HG03025 (cell line): ENCODE data around the gene PREP.
"Not testable (repeated sequence)": the region's sequence is repeated elsewhere in the genome, so short reads cannot be mapped to it uniquely, and the experiment has no call there.

Experiments
- ATAC-seq: cut with Tn5 transposase; IDR thresholded peaks from one replicate; pipeline ENCODE4 v1.9.1; 2021; ENCODE audit warnings: mild to moderate bottlenecking, moderate library complexity; ENCODE audit not compliant: unreplicated experiment, low FRiP score

The PREP gene

DNA sequence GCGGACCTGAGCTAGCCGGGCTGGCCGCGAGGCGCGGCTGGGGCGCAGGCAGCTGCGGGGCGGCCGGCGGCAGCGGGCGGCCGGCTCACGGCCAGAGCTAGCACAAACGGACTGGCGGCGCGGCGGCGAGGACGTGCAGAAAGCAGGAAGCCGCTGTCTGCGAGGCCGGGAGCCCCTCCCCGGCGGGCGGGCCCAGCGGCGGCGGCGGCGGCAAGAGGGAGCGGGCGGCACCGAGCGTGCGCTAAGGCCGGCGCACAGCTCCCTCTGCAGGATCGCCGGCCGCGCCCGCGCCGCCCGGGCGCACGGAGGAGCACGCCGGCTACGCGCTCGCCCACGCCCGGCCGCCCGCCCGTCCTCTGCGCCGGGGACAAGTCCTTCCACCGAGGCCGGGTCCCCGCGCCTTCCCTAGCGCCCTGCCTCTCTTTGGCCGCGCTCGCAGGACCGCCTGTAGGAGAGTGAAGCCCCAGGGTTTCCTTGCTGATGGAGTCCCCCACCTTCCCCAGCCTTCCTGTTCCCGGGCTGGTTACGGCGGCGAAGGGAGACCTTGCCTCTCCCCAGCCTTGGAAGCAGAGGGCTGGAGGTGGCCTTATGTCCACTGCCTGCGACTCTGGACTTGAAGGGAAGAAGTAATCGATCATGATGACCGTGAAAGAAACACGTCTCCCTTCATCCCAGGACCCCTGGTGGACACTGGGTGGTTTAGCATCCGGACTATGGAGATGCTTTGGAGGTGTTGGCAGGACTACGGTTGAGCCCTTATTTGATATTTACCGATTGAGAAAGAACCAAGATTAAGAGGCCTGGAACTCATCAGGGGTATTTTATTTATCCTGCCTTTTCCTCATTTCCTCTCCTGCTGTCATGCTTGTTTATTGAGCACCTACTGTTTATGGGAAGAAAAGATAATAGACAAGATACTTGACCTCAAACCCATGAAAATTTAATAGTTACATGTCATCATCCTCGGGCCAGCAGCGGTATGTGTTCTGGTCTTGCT, at the start of gene PREP:
Gene PREP, minus strand, starts transcription at position 144 of the 997 bp plus-strand sequence. CDS start 191 bp downstream, outside the sequence.
- ATAC-seq: peak; percentile 91

- no peak for ATAC-seq
These were observed 49.5 kb upstream of the PREP start for GRCh38 chr6:105452376-105452775.

- no peak for ATAC-seq
These were observed 47.0 kb upstream of the PREP start for GRCh38 chr6:105449756-105450390.

DNA sequence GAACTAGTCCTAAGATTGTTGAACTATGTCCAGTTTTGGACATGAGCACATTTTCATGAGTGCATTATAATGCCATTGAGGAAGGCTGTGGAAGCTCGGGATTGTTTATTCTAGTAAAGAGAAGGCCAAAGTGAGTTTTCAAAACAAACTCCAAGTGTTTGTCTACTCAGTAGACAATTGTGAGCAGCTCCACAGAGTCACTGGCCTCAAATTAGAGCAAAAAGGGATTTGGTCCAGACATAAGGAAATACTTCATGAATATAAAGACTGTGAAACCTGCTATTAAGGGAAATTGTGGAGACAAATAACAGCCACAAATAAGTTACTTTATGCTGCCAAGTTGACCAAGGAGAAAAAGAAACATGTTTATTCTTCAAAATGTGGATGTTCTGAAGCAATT, 42.6 kb upstream of the PREP start:
- ATAC-seq: no peak

DNA sequence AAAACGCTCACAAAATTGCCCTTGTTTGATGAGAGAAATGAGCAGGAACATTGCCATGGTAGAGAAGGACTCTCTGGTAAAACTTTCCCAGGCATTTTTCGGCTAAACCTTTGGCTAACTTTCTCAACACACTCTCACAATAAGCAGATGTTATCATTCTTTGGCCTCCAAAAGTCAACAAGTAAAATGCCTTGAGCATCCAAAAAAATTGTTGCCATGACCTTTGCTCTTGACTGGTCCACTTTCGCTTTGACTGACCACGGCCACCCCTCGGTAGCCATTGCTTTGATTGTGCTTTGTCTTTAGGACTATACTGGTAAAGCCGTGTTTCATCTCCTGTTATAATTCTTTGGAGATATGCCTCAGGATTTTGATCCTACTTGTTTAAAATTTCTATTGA, 41.1 kb upstream of the PREP start:
- ATAC-seq: no peak

GRCh38 chr6:105442369-105442768, 39.5 kb upstream of the PREP start:
- ATAC-seq: no peak

DNA sequence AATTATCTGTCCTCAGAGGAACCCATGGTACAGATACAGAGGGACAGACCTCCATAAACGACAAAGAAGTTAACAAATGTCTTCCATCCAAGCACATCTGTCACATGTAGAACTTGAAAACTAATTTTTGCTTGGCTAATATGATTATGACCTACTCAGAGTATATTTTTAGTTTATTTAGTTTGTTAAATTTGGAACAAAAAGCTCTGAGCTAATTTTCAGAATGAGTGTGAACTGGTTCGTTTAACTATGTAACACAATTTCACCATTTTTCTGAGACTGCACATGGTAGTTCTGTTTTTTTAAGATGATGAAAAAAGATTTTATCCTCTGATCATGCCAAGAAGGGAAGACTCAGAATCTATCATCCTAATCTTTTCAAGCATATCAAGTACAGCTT, 34.4 kb upstream of the PREP start:
- ATAC-seq: no peak

DNA sequence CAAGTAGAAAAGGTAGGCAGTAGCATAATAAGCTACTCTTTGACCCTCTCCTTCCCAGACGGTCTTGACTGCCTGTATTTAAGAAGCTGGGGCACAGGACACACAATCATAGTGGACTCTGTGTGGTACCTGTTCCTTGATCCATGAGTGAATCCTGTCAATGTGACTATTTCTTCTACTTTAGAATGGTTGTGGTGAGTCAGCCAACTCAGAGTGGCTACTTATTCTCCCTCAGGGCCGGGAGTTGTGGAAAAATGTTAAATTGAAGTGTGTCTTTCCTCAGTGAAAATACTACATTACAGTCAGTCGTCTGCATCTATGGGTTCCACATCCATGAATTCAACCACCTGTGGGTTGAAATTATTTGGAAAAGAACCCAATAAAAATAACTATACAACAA, 30.8 kb upstream of the PREP start:
- no peak for ATAC-seq

GRCh38 chr6:105432797-105433196, 29.9 kb upstream of the PREP start:
- no peak for ATAC-seq

DNA sequence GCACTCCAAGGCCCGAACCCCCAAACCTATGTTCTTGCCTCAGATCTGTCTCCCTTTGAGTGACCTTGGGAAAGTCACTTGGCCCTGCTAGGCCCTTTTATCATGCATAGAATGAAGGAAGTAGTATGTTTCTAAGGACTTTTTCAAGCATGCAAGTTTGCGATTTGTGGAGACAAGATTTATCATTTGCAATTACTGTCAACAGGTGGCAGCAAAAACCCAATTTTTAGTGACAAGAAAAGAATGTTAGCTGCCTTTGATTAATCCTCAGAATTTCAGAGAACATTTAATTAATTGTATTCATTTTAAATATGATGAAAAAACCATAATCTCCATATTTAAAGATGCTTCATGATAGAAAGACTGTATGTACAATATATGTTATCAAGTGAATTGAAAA, 28.3 kb upstream of the PREP start:
- ATAC-seq: no peak

DNA sequence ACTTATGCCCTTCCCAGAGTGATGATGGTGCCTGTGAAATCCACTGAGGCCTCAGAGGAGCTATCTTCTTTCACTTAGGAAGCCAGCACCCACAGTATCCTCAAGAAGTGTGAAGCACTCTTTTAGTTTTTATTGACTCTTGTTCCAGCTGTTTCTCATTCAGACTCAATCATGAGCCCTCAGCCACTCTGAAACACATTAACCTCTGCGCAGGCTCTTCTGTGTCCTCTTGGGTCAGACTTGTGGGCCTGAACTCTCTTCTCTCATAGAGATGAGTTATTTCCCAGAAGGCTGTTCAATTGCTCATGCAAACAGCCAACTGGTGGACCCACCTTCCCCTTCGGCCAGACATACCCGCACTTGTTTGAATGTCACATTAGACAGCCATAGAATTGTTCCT, 27.8 kb upstream of the PREP start:
- ATAC-seq: no peak

- ATAC-seq: no peak
These were observed 26.8 kb upstream of the PREP start for GRCh38 chr6:105429676-105430075.

DNA sequence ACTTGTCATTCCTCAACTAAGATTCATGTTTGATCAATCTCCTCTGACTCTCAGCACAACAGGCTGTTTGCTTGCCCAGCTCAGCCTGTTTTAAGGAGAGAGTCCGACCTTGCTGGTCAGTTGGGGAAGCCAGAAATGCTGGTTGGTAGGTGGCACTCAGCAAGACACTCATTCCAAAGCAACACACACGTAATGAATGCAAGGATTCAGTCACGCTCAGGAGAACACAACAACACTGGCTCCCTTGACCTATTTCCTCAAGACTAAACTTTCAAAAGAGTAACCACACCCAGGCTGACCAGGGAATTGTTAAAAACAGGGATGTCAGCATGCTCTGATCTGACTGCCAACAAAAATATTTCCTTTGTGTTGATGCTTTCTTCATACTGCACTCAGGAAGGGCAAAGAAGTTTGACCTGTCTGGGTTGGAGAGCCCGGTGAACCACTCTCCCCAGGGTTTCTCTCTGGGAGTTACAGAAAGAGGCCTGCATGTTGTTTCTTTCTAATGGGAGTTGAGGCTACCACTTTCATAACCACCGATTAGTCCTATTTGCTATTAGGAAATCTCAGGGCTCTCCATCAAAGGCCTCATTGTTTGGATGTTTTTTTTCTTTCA, 25.6 kb upstream of the PREP start:
- ATAC-seq: no peak

GRCh38 chr6:105424175-105424783, 21.4 kb upstream of the PREP start:
- ATAC-seq: no peak

- not testable (repeated sequence) for ATAC-seq
These were observed 14.1 kb upstream of the PREP start for GRCh38 chr6:105416971-105417370.

- no peak for ATAC-seq
These were observed 6.9 kb upstream of the PREP start for GRCh38 chr6:105409734-105410133.

DNA sequence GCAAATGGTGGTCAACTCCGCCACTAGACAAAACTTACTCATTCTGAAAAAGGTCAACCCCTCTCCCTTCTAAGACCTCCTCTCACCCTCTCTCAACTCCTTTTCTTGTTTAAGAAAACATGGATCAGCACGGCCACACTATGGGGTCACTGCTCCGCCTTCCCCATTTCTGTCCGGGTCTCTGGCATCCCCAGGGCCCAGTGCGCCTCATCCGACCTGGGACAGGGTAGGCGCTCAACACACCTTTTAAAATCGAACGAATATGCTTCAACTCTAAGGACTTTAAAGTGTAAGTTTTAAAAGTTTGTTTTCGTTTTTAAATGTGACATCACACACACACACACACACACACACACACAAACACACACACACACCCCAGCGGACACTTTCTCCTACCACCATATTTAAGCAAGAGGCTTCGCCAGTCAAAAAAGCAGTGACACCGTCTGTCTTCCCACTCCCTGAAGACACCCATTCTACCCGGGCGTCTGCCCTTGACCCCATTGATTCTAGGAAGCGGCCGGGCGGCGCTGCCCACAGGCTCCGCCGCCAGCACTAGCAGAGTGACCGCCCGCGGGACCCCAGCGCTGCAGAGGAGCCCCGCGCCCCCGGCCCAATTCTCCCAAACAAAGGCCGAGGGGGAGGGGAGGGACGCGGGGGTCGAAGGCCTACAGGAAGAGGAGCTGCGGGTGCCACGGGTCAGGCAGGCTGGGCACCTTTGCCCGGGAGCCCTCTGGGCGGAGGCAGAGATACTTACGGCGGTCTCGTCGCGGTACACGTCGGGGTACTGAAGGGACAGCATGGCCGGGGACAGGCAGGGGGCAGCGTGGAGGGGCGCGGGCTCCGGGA, 568 bp downstream of the PREP start:
- peak; percentile 40 for ATAC-seq

DNA sequence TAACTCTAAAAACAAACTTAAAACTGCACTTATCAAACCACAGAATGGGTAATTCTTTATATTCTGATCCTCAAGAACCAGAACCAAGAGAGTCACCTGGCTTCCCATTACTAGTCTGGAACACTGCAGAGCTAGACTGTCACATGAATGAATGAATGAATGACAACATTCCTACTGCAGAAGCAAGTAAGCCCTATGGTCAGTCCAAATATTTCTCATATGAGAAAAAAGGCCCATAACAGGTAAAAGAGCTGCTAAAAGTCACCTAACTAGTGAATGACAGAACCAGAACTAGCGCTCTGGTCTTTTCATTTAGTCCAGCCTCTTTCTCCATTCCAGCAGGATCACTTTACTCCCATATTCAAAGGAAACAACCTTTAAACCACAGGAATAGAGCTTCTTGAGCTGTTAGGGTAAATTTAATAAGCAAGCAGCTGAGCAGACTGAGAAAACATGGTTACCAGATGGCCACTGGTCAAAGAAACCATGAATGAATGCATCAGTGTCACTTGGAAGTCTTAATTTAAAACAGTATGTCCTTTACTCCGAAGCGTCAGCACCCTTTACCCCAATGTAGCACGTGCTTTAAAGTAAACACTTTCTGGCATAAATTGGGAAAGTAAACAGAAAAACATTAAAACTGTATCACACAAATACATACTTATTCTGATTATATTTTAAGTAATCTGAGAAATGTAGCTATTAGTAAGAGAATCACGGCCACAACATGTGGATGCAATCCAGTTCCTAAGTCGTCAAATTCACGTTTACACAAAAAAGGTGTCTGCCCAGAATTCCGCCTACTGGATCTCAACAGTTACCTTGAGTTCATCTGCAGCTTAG, 1.4 kb downstream of the PREP start:
- ATAC-seq: no peak

DNA sequence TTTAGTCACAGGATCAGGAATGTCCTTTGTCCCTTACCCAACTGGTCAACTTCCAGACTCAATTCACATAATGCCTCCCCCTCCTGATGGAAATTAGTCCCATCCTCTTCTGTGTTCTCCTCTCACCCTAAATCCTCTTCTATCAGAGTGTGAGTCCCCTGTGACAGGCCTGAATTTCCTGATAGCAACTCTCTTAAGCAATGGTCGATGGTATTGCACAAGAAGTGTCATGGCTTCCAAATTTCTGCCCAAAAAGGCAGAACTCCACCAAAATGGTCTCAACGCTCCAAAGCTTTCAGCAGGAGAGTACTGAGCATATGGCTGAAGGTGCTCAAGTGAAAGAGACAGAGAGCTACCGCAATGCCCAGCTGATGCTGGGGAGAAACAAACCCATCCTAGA, 2.4 kb downstream of the PREP start:
- no peak for ATAC-seq
